Measurements from ENCODE around the gene DDX23.

Gene DDX23

DNA sequence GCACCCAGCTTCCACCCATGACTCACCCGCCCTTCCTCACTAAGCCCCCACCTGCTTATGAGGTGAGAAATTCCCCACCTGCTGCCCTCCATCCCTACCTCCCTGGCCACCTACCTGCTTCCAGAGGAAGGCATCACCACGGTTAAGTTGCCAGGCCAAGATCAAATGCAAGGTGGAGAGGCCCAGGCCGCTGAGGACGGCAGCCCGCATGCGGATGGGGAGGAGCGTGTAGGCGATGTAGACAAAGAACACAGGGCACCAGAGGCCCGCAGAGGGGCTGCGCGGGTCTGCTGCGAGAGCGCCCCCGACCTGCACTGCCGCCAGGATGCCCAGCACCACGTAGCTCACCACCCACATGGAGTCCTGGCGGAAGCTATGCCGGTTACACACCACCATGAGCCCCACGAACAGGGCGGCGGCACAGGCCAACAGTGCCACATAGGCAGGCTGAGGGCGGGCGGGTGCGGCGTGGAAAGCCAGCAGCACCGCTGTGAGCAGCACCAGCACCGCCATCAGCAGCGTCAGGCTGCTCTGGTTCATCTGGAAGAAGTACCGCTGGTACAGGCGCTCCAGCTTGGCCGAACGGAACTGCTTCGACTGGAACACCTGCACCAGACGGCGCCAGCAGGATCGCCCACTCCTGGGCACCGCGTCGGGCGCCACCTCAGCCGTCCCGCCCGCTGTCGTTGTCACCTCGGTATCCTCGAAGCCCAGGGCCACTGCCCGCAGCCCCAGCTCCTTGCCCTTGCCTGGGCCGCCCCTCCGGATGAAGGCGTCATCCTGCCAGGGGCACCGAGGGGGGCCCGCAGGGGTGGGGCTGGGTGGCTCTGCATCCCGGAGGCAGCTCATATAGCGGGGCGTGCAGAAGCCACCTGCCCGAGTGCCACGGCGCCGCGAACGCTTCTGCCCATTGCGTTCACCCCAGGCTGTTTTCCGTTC, 69.2 kb downstream of the DDX23 start:
- Histone ChIP-seq H3K27ac (ENCODE audit: low read depth, low read length, severe bottlenecking) (no peak overlapping the region), H3K4me3 (ENCODE audit: extremely low read depth, insufficient read depth, low read length, poor library complexity, severe bottlenecking) (no peak overlapping the region), H3K36me3 (ENCODE audit: control insufficient read depth, insufficient read depth, low read length) (peaks cover 11% of the 10 kb centered on the region), H3K4me1 (ENCODE audit: control insufficient read depth, insufficient read depth, low read length, poor library complexity, severe bottlenecking) (peaks cover 20% of the 10 kb centered on the region), H3K9me3 (ENCODE audit: control insufficient read depth, low read length) (no peaks in the 10 kb centered on the region)
- WGBS, 2 experiments (ENCODE audit: insufficient coverage in 2 of 2): 93 to 95% methylated on average over 59 to 62 of the region's 63 CpGs

DNA sequence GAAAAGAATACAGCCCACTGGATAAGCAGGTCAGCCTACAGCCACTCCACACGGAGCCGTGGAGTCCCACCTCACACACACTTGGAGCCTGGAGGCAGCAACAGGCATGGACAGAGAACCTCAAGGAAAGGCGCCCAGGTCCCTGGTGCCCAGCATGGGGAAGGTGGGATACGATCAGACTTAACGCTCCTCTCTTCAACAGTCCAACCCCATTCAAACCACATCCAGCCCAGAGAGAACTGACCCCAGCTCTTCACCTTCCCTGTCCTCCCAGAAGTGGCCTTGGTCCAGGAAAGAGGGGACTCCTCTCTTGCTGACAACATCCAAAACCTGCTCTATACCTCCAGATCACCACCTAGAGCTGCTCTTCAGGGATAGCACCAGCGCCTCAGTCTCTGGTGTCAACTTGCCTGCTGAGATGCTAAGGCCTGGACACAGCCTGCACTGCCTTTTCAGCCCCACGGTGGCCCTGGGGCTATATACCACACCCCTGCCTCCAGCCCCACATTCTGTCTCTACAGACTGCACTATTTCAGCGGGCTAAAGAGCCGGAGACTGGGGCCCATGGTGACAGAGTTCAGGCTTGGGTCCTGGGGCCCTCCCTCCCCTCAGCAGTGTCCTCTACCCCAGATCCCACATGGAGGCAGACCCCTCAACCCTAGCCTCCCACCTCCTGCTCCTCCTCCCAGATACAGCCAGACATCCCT, 70.1 kb downstream of the DDX23 start:
- no peaks in the 10 kb centered on the region for H3K9me3 ChIP-seq (ENCODE audit: control insufficient read depth, low read length)
- WGBS, 2 experiments (ENCODE audit: insufficient coverage in 2 of 2): 90% methylated on average over 3 to 5 of the region's 9 CpGs
- H3K36me3 ChIP-seq (ENCODE audit: control insufficient read depth, insufficient read depth, low read length): peaks cover 18% of the 10 kb centered on the region
- H3K4me1 ChIP-seq (ENCODE audit: control insufficient read depth, insufficient read depth, low read length, poor library complexity, severe bottlenecking): peaks cover 14% of the 10 kb centered on the region
- H3K27ac ChIP-seq (ENCODE audit: low read depth, low read length, severe bottlenecking): no peak overlapping the region
- H3K4me3 ChIP-seq (ENCODE audit: extremely low read depth, insufficient read depth, low read length, poor library complexity, severe bottlenecking): no peak overlapping the region

DNA sequence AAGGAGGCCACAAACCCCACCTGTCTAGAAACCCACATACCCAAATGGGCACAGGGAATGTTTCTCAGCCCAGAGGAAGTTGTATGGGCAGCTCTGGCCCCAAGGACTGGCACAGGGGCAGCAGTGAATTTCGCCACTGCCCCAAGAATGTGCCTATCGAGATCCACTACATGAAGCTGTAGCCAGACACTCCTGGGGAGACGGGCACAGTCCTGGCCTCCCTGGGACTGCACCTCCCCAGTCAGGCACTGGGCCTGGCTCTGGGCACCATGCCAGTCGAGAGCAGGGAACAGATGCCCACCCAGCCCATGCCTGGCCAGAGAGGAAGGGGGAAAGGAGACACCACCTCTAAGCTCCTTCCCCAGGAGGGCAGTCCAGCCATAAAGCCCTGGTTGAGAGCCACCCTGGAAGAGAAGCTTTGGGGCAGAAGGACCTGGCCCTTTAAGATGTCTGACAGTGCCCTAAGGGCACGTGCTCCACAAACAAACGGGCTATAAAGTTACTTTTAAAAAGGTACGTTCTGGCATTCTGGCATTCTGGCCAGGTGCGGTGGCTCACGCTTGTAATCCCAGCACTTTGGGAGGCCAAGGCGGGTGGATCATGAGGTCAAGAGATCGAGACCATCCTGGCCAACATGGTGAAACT, 71.5 kb downstream of the DDX23 start:
- Histone ChIP-seq H3K4me1 (ENCODE audit: control insufficient read depth, insufficient read depth, low read length, poor library complexity, severe bottlenecking) (peaks cover 14% of the 10 kb centered on the region), H3K27ac (ENCODE audit: low read depth, low read length, severe bottlenecking) (peak overlapping the region; percentile 67), H3K4me3 (ENCODE audit: extremely low read depth, insufficient read depth, low read length, poor library complexity, severe bottlenecking) (no peak overlapping the region), H3K9me3 (ENCODE audit: control insufficient read depth, low read length) (no peaks in the 10 kb centered on the region), H3K36me3 (ENCODE audit: control insufficient read depth, insufficient read depth, low read length) (peaks cover 30% of the 10 kb centered on the region)
- WGBS, 2 experiments (ENCODE audit: insufficient coverage in 2 of 2): 91 to 98% methylated on average over 8 to 11 of the region's 11 CpGs

DNA sequence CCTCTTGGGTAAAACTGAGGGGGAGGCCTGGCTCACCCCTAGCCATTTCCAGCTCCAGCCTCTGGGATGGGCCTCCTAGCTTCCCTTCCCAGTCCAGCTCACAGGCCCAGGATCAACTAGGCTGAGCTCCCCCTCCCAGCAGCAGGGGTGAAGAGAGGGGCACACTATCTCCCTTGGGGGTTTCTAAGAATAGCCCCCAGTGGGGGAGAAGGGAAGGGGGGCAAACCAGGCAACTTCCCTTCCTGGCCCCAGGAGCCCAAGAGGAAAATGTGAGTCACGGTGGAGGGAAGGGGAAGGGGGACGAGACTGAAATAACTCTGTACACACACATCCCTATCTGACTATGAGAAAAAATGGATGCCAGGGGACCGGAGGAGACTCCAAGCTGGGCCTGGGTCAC, 72.1 kb downstream of the DDX23 start:
- WGBS, 2 experiments (ENCODE audit: insufficient coverage in 2 of 2): 100% methylated on average over 1 of the region's 3 CpGs; no CpG with 5 or more reads in 1 of the 2 experiments
- Histone ChIP-seq H3K4me3 (ENCODE audit: extremely low read depth, insufficient read depth, low read length, poor library complexity, severe bottlenecking) (no peak overlapping the region), H3K27ac (ENCODE audit: low read depth, low read length, severe bottlenecking) (peak overlapping the region; percentile 67), H3K36me3 (ENCODE audit: control insufficient read depth, insufficient read depth, low read length) (peaks cover 30% of the 10 kb centered on the region), H3K9me3 (ENCODE audit: control insufficient read depth, low read length) (no peaks in the 10 kb centered on the region), H3K4me1 (ENCODE audit: control insufficient read depth, insufficient read depth, low read length, poor library complexity, severe bottlenecking) (peaks cover 14% of the 10 kb centered on the region)
